H1 (cell line): ENCODE measurements around the gene CLEC1A. TPM values are rescaled to one million over a fixed set of nuclear protein-coding genes. Genes with fewer than 3 reads are reported as not detected.

Source experiments
- CTCF ChIA-PET: fragments of 300-600 bp; sonication (Branson Sonifier 250); formaldehyde crosslinking; loops from one replicate; lab custom pipeline; 2021; ENCODE audit not compliant: partially characterized antibody; lab: Charles Lee
- POLR2A ChIA-PET: fragments of 300-600 bp; sonication (Branson Sonifier 250); formaldehyde crosslinking; loops from one replicate; lab custom pipeline; 2021; ENCODE audit warnings: inconsistent platforms; ENCODE audit not compliant: partially characterized antibody; lab: Charles Lee
- DNase-seq, 2 experiments: peaks; one replicate each; pipeline versions ENCODE4 v3.0.0 to v3.0.0-alpha.2; 2010 to 2022; ENCODE audit warnings: low spot score in 2 of 2, low read depth in 1 of 2, mixed read lengths in 1 of 2
- FAIRE-seq: peaks from 2 replicates; lab custom pipeline; 2011; peaks lifted over from hg19 to GRCh38; lab: Jason Lieb, UNC
- H2AFZ ChIP-seq: 2 replicates; pipeline ENCODE4 v1.8.1; 2012; ENCODE audit warnings: low read length, inconsistent platforms
- H2AK5ac ChIP-seq: 2 replicates; pipeline ENCODE4 v1.6.1; 2013; ENCODE audit warnings: low read depth, low read length
- H2BK120ac ChIP-seq: replicated peaks from 2 replicates; pipeline ENCODE3; 2013; ENCODE audit warnings: low read depth, low read length, inconsistent platforms
- H2BK12ac ChIP-seq: 2 replicates; pipeline ENCODE4 v1.6.1; 2013; ENCODE audit warnings: low read depth, low read length
- H2BK15ac ChIP-seq: 2 replicates; pipeline ENCODE4 v1.6.1; 2013; ENCODE audit warnings: low read length
- H2BK20ac ChIP-seq: 2 replicates; pipeline ENCODE4 v1.6.1; 2013; ENCODE audit warnings: low read length
- H2BK5ac ChIP-seq: 2 replicates; pipeline ENCODE4 v1.6.1; 2013; ENCODE audit warnings: low read depth, low read length
- H3K14ac ChIP-seq: 2 replicates; pipeline ENCODE4 v1.6.1; 2013; ENCODE audit warnings: inconsistent platforms; ENCODE audit not compliant: insufficient read length
- H3K18ac ChIP-seq: 2 replicates; pipeline ENCODE4 v1.6.1; 2013; ENCODE audit warnings: low read length; ENCODE audit errors: extremely low read depth
- H3K23ac ChIP-seq: 2 replicates; pipeline ENCODE4 v1.6.1; 2013; ENCODE audit warnings: inconsistent platforms; ENCODE audit not compliant: insufficient read length
- H3K23me2 ChIP-seq: 2 replicates; pipeline ENCODE4 v1.6.1; 2013; ENCODE audit warnings: low read depth, low read length
- H3K27ac ChIP-seq: 2 replicates; pipeline ENCODE4 v1.6.1; 2011; ENCODE audit warnings: low read depth, low read length, inconsistent platforms
- H3K27me3 ChIP-seq, 4 experiments: replicated peaks in 1 of 4; 1 replicate in 1 of 4; 2 replicates in 3 of 4; pipeline versions ENCODE4 v1.6.1 to v1.8.1; 2011 to 2013; ENCODE audit warnings: low read length in 3 of 4, mild to moderate bottlenecking in 3 of 4, inconsistent platforms in 2 of 4, mixed read lengths in 2 of 4, moderate library complexity in 1 of 4; ENCODE audit not compliant: control insufficient read depth in 3 of 4, insufficient read depth in 3 of 4; ENCODE audit errors: extremely low read depth in 1 of 4
- H3K36me3 ChIP-seq, 4 experiments: 2 replicates each; pipeline versions ENCODE4 v1.6.1 to v1.8.1; 2011 to 2013; ENCODE audit warnings: mild to moderate bottlenecking in 4 of 4, low read length in 3 of 4, moderate library complexity in 2 of 4, control low read depth in 1 of 4, inconsistent platforms in 1 of 4; ENCODE audit not compliant: insufficient read depth in 4 of 4, control insufficient read depth in 2 of 4
- H3K4ac ChIP-seq: replicated peaks from 2 replicates; pipeline ENCODE3; 2013; ENCODE audit warnings: low read length, low read depth, mixed read lengths, inconsistent platforms; ENCODE audit not compliant: insufficient read length
- H3K4me1 ChIP-seq, 4 experiments: replicated peaks in 1 of 4; 1 replicate in 1 of 4; 2 replicates in 3 of 4; pipeline versions ENCODE4 v1.6.1 to v1.8.1; 2011 to 2013; ENCODE audit warnings: low read length in 3 of 4, inconsistent platforms in 2 of 4, mixed read lengths in 1 of 4; ENCODE audit not compliant: insufficient read depth in 4 of 4, control insufficient read depth in 3 of 4
- H3K4me2 ChIP-seq, 2 experiments: 2 replicates each; pipeline versions ENCODE4 v1.6.1 to v1.8.1; 2011 to 2013; ENCODE audit warnings: low read depth in 2 of 2, low read length in 2 of 2, control low read depth in 1 of 2, inconsistent platforms in 1 of 2, mild to moderate bottlenecking in 1 of 2; ENCODE audit not compliant: insufficient read depth in 1 of 2
- H3K4me3 ChIP-seq, 4 experiments: fragments of 200-600, 300-600 bp in 1 of 4; sonication (generic), shearing (Covaris generic), sonication (Bioruptor Twin) in 1 of 4; 2 replicates each; pipeline versions ENCODE4 v1.5.1 to v1.8.1; 2011 to 2016; ENCODE audit warnings: low read length in 4 of 4, low read depth in 3 of 4, control low read depth in 2 of 4, inconsistent platforms in 2 of 4, mild to moderate bottlenecking in 2 of 4, mixed read lengths in 1 of 4, moderate library complexity in 1 of 4; ENCODE audit not compliant: insufficient read depth in 2 of 4; ENCODE audit errors: extremely low read depth in 1 of 4
- H3K56ac ChIP-seq: replicated peaks from 2 replicates; pipeline ENCODE3; 2013; ENCODE audit warnings: low read depth, mild to moderate bottlenecking, mixed read lengths, low read length, inconsistent platforms; ENCODE audit not compliant: insufficient read length
- H3K79me1 ChIP-seq: 2 replicates; pipeline ENCODE4 v1.6.1; 2013; ENCODE audit warnings: low read depth, low read length, control low read depth
- H3K79me2 ChIP-seq, 2 experiments: 2 replicates each; pipeline versions ENCODE4 v1.6.1 to v1.8.1; 2012 to 2013; ENCODE audit warnings: low read length in 2 of 2, mild to moderate bottlenecking in 2 of 2, inconsistent platforms in 1 of 2; ENCODE audit not compliant: insufficient read depth in 2 of 2, control insufficient read depth in 1 of 2
- H3K9ac ChIP-seq, 4 experiments: replicated peaks in 1 of 4; 1 replicate in 1 of 4; 2 replicates in 3 of 4; pipeline versions ENCODE4 v1.6.1 to v1.8.1; 2011 to 2013; ENCODE audit warnings: low read depth in 3 of 4, low read length in 3 of 4, control low read depth in 2 of 4, mild to moderate bottlenecking in 2 of 4, moderate library complexity in 2 of 4, inconsistent platforms in 1 of 4; ENCODE audit errors: extremely low read depth in 1 of 4
- H3K9me3 ChIP-seq, 2 experiments: 2 replicates each; pipeline versions ENCODE4 v1.6.1 to v1.8.1; 2012 to 2013; ENCODE audit warnings: mild to moderate bottlenecking in 2 of 2, moderate library complexity in 2 of 2, control low read depth in 1 of 2, inconsistent platforms in 1 of 2, low read depth in 1 of 2, low read length in 1 of 2, mixed read lengths in 1 of 2; ENCODE audit not compliant: insufficient read depth in 2 of 2
- H4K20me1 ChIP-seq, 2 experiments: replicated peaks in 1 of 2; 2 replicates each; pipeline versions ENCODE3 to v1.8.1; 2011 to 2013; ENCODE audit warnings: inconsistent platforms in 2 of 2, low read length in 2 of 2, mild to moderate bottlenecking in 1 of 2; ENCODE audit not compliant: insufficient read depth in 2 of 2, control insufficient read depth in 1 of 2
- H4K5ac ChIP-seq: 2 replicates; pipeline ENCODE4 v1.6.1; 2013; ENCODE audit warnings: low read length, low read depth, mixed read lengths, inconsistent platforms; ENCODE audit not compliant: insufficient read length
- H4K8ac ChIP-seq: 2 replicates; pipeline ENCODE4 v1.8.0; 2013; ENCODE audit warnings: mild to moderate bottlenecking, moderate library complexity, low read length, inconsistent platforms; ENCODE audit not compliant: insufficient read depth; ENCODE audit errors: extremely low read depth
- H4K91ac ChIP-seq: replicated peaks from 2 replicates; pipeline ENCODE3; 2013; ENCODE audit warnings: low read length, mixed read lengths, inconsistent platforms; ENCODE audit not compliant: insufficient read length
- CBX5 ChIP-seq: fragments of 300-800, 300-1000 bp; sonication (generic); IDR thresholded peaks from 2 replicates; pipeline ENCODE4 v1.7.1; 2016; ENCODE audit warnings: antibody characterized with exemption, low read length, low read depth
- EP300 ChIP-seq, 2 experiments: IDR thresholded peaks; 1 replicate in 1 of 2; 2 replicates in 1 of 2; pipeline ENCODE4 v1.6.1; 2011 to 2012; ENCODE audit warnings: low read depth in 2 of 2, low read length in 2 of 2, mild to moderate bottlenecking in 2 of 2, borderline replicate concordance in 1 of 2, inconsistent platforms in 1 of 2, moderate library complexity in 1 of 2
- POLR2A ChIP-seq, 2 experiments: IDR thresholded peaks; 1 replicate in 1 of 2; 2 replicates in 1 of 2; pipeline ENCODE4 v1.6.1; 2011; ENCODE audit warnings: low read depth in 2 of 2, low read length in 2 of 2, mild to moderate bottlenecking in 2 of 2; ENCODE audit errors: control extremely low read depth in 1 of 2
- RXRA ChIP-seq: IDR thresholded peaks from 2 replicates; pipeline ENCODE4 v1.6.1; 2011; ENCODE audit warnings: low read depth, mild to moderate bottlenecking, low read length, moderate library complexity; ENCODE audit not compliant: insufficient read depth
- TAF1 ChIP-seq: IDR thresholded peaks from 2 replicates; pipeline ENCODE4 v1.6.1; 2011; ENCODE audit warnings: mild to moderate bottlenecking, low read depth, low read length
- WGBS, 2 experiments: shearing (Covaris generic) in 1 of 2; methylation state at CpG; one replicate each; pipeline versions ENCODE4 v1.1.6 to v1.1.7; 2013 to 2015; ENCODE audit warnings: low lambda C conversion rate in 2 of 2, mixed read lengths in 2 of 2, inconsistent platforms in 1 of 2, low coverage in 1 of 2, missing lambda C conversion rate in 1 of 2; ENCODE audit not compliant: insufficient replicate concordance in 2 of 2, insufficient coverage in 1 of 2, insufficient read length in 1 of 2; ENCODE audit errors: extremely low coverage in 1 of 2, missing lambda C conversion rate in 1 of 2; 5-methylcytosine and 5-hydroxymethylcytosine counted together
- long read RNA-seq, 2 experiments: library from RNA in 1 of 2; library from capped mRNA in 1 of 2; stranded (forward); transcript quantifications; one replicate each; pipeline ENCODE4 v2.0.0, GENCODE V29; 2021; ENCODE audit warnings: inconsistent platforms in 1 of 2
- polyA minus RNA-seq, 3 experiments: library from RNA; depleted of rRNA, polyadenylated mRNA; stranded (reverse); fragments of >200 nt; gene quantifications; 1 replicate in 2 of 3; 2 replicates in 1 of 3; pipeline ENCODE4 v1.2.3, GENCODE V29; 2011
- polyA plus RNA-seq, 7 experiments: library from polyadenylated mRNA; depleted of rRNA in 3 of 7; stranded (reverse) in 5 of 7; unstranded in 2 of 7; fragments of >200 nt in 5 of 7; fragments of 200-250 nt in 2 of 7; gene quantifications; 1 replicate in 5 of 7; 2 replicates in 1 of 7; 4 replicates in 1 of 7; pipeline versions ENCODE4 v1.2.1 to v1.2.3, GENCODE V29; 2011 to 2013; ENCODE audit warnings: missing spikeins in 2 of 7, mixed read lengths in 2 of 7
- total RNA-seq: library from RNA; stranded (reverse); fragmentation: NEBNext Ultra II Directional; extraction: Animal tissue kit (Norgen Biotek cat#: 25700); gene quantifications from 2 replicates; pipeline ENCODE4 v1.2.1, GENCODE V29; 2021

The CLEC1A gene
- total RNA-seq (not detected in 2 replicates), polyA plus RNA-seq (2011; rRNA removed) (0.13 and 0.20 TPM in 2 replicates), polyA minus RNA-seq (2011; rRNA and poly(A)+ RNA removed) (0.24 TPM in 1 of 2 replicates, not detected in the other)
- polyA plus RNA-seq (2011; cell fraction: cytosol; rRNA removed) = 0.06 TPM
- 0.04 TPM for polyA plus RNA-seq (2011; cell fraction: nucleus; rRNA removed)
- 0.15 to 0.20 TPM (median 0.19 TPM) in 3 of 4 replicates, not detected in the other for polyA plus RNA-seq (2012, experiment 1 of 2)
- polyA plus RNA-seq (2012, experiment 2 of 2) = not detected
- 0.16 TPM for polyA plus RNA-seq (2013, experiment 1 of 2)
- 0.11 TPM for polyA plus RNA-seq (2013, experiment 2 of 2)
- polyA minus RNA-seq (2011; cell fraction: cytosol; rRNA and poly(A)+ RNA removed) = not detected
- polyA minus RNA-seq (2011; cell fraction: nucleus; rRNA and poly(A)+ RNA removed) = not detected
- long read RNA-seq, experiment 1 = 0 reads
- long read RNA-seq, experiment 2 = 0 reads

GRCh38 chr12:10098791-10099190 lies at the start of gene CLEC1A:
TSS of gene CLEC1A (minus strand) at chr12:10098985. CDS start at chr12:10098922, 63 bp downstream.
- WGBS, 2 experiments = 52% methylated on average over 10 of the region's 10 CpGs; no CpG with 5 or more reads in 1 of the 2 experiments
- H3K56ac ChIP-seq = no peak within 1 kb of the TSS
- H2AK5ac ChIP-seq = no peak within 1 kb of the TSS
- no peak within 1 kb of the TSS for H3K23ac ChIP-seq
- no peak within 1 kb of the TSS for H3K18ac ChIP-seq
- H3K14ac ChIP-seq = no peak within 1 kb of the TSS
- no peak within 1 kb of the TSS for H2BK5ac ChIP-seq
- no peak within 1 kb of the TSS for H3K4me2 ChIP-seq
- FAIRE-seq = peak; percentile 83
- no peak within 1 kb of the TSS for H2BK15ac ChIP-seq
- H2BK12ac ChIP-seq = peak within 1 kb of the TSS; percentile 78; the same call in 1 of the 2 replicates
- no peaks in the 10 kb centered on the region for H3K27me3 ChIP-seq
- POLR2A ChIA-PET = interaction anchor here (1.1 kb wide), 1 partner anchor 203 kb away, joined by 3 read pairs; no protein-coding TSS in a partner anchor
- H3K4me3 ChIP-seq = no peak within 1 kb of the TSS
- peaks cover 0 to 7% (median 4%) of the 10 kb centered on the region in 4 experiments; a peak in 5 of 7 replicates for H3K4me1 ChIP-seq
- no peaks in the 10 kb centered on the region for H3K79me1 ChIP-seq
- DNase-seq = peak; percentile 23 to 56
- no peaks in the 10 kb centered on the region for H4K20me1 ChIP-seq
- no peak within 1 kb of the TSS for H2BK120ac ChIP-seq
- TF ChIP-seq CBX5 (no peak), TAF1 (no peak), EP300 (IDR thresholded peaks at IDR 0.05; ENCODE audit: borderline replicate concordance in 1 of 2, low read depth in 2 of 2, low read length in 2 of 2) (no peak), POLR2A (IDR thresholded peaks at IDR 0.05; ENCODE audit: control extremely low read depth in 1 of 2, low read depth in 2 of 2, low read length in 2 of 2) (peak in 1 of 2 experiments; percentile 29; a peak in 1 of 3 replicates), RXRA (no peak)
- CTCF ChIA-PET = interaction anchor here (0.6 to 1.4 kb wide), 2 partner anchors 30 to 67 kb away, joined by 3 to 4 read pairs; no protein-coding TSS in a partner anchor
- no peaks in the 10 kb centered on the region for H3K36me3 ChIP-seq
- no peaks in the 10 kb centered on the region for H3K9me3 ChIP-seq
- no peak within 1 kb of the TSS for H3K27ac ChIP-seq
- no peak within 1 kb of the TSS; a peak in 1 of 7 replicates for H3K9ac ChIP-seq
- H4K91ac ChIP-seq = peak within 1 kb of the TSS; percentile 49
- no peak within 1 kb of the TSS for H4K5ac ChIP-seq
- no peak within 1 kb of the TSS for H2BK20ac ChIP-seq
- H4K8ac ChIP-seq = peak within 1 kb of the TSS; percentile 57; the same call in 1 of the 2 replicates
- H3K4ac ChIP-seq = no peak within 1 kb of the TSS
- no peaks in the 10 kb centered on the region for H3K23me2 ChIP-seq
- H2AFZ ChIP-seq = peak within 1 kb of the TSS; percentile 80
- no peaks in the 10 kb centered on the region for H3K79me2 ChIP-seq
